ENCODE data around the gene CIAO2B.

The CIAO2B gene

GRCh38 chr16:66916518-66916917, 17.7 kb downstream of the CIAO2B start:
- H3K9me3 ChIP-seq (ENCODE audit: low read length) = no peaks in the 10 kb centered on the region
- H3K27ac ChIP-seq (ENCODE audit: low read depth, low read length, poor library complexity, severe bottlenecking) = no peak overlapping the region
- H3K27me3 ChIP-seq (ENCODE audit: insufficient read depth, low read length) = peaks cover 7% of the 10 kb centered on the region; the same call in 1 of the 2 replicates
- TF ChIP-seq, protein P1, sequence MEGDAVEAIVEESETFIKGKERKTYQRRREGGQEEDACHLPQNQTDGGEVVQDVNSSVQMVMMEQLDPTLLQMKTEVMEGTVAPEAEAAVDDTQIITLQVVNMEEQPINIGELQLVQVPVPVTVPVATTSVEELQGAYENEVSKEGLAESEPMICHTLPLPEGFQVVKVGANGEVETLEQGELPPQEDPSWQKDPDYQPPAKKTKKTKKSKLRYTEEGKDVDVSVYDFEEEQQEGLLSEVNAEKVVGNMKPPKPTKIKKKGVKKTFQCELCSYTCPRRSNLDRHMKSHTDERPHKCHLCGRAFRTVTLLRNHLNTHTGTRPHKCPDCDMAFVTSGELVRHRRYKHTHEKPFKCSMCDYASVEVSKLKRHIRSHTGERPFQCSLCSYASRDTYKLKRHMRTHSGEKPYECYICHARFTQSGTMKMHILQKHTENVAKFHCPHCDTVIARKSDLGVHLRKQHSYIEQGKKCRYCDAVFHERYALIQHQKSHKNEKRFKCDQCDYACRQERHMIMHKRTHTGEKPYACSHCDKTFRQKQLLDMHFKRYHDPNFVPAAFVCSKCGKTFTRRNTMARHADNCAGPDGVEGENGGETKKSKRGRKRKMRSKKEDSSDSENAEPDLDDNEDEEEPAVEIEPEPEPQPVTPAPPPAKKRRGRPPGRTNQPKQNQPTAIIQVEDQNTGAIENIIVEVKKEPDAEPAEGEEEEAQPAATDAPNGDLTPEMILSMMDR (IDR thresholded peaks at IDR 0.05; ENCODE audit: low read length) = no peak
- no peak for TF ChIP-seq EZH2 (IDR thresholded peaks at IDR 0.05; ENCODE audit: borderline replicate concordance, low read length)
- H3K36me3 ChIP-seq (ENCODE audit: insufficient read depth, low read length) = no peaks in the 10 kb centered on the region
- H3F3A ChIP-seq (ENCODE audit: insufficient read depth, low read length) = no peaks in the 10 kb centered on the region
- H3K4me3 ChIP-seq (ENCODE audit: low read depth, low read length, poor library complexity, severe bottlenecking) = no peak overlapping the region
- no peak overlapping the region for H3K9ac ChIP-seq (ENCODE audit: low read length)
- no peak overlapping the region for H2AFZ ChIP-seq (ENCODE audit: low read length)
- no peaks in the 10 kb centered on the region for H3K4me1 ChIP-seq (ENCODE audit: insufficient read depth, low read length, severe bottlenecking)
- no peaks in the 10 kb centered on the region for H3K9me2 ChIP-seq (ENCODE audit: low read depth, low read length)
- H4K20me1 ChIP-seq (ENCODE audit: insufficient read depth, low read length) = no peaks in the 10 kb centered on the region
- no peak overlapping the region for H3K4me2 ChIP-seq (ENCODE audit: low read length)
- H3K79me2 ChIP-seq (ENCODE audit: insufficient read depth, low read length) = no peaks in the 10 kb centered on the region

GRCh38 chr16:66915041-66915440, 19.2 kb downstream of the CIAO2B start:
- H3K27me3 ChIP-seq (ENCODE audit: insufficient read depth, low read length) = peaks cover 7% of the 10 kb centered on the region; the same call in 1 of the 2 replicates
- H4K20me1 ChIP-seq (ENCODE audit: insufficient read depth, low read length) = no peaks in the 10 kb centered on the region
- H3K9ac ChIP-seq (ENCODE audit: low read length) = no peak overlapping the region
- H3K4me2 ChIP-seq (ENCODE audit: low read length) = no peak overlapping the region
- no peaks in the 10 kb centered on the region for H3K36me3 ChIP-seq (ENCODE audit: insufficient read depth, low read length)
- TF ChIP-seq, protein P1 (IDR thresholded peaks at IDR 0.05; ENCODE audit: low read length) = no peak
- no peak for TF ChIP-seq EZH2 (IDR thresholded peaks at IDR 0.05; ENCODE audit: borderline replicate concordance, low read length)
- no peaks in the 10 kb centered on the region for H3F3A ChIP-seq (ENCODE audit: insufficient read depth, low read length)
- H2AFZ ChIP-seq (ENCODE audit: low read length) = no peak overlapping the region
- no peaks in the 10 kb centered on the region for H3K9me2 ChIP-seq (ENCODE audit: low read depth, low read length)
- no peak overlapping the region for H3K4me3 ChIP-seq (ENCODE audit: low read depth, low read length, poor library complexity, severe bottlenecking)
- H3K79me2 ChIP-seq (ENCODE audit: insufficient read depth, low read length) = no peaks in the 10 kb centered on the region
- no peaks in the 10 kb centered on the region for H3K9me3 ChIP-seq (ENCODE audit: low read length)
- H3K27ac ChIP-seq (ENCODE audit: low read depth, low read length, poor library complexity, severe bottlenecking) = no peak overlapping the region
- no peaks in the 10 kb centered on the region for H3K4me1 ChIP-seq (ENCODE audit: insufficient read depth, low read length, severe bottlenecking)

- no peak overlapping the region for H3K27ac ChIP-seq (ENCODE audit: low read depth, low read length, poor library complexity, severe bottlenecking)
- peaks cover 7% of the 10 kb centered on the region; the same call in 1 of the 2 replicates for H3K27me3 ChIP-seq (ENCODE audit: insufficient read depth, low read length)
- H3K4me1 ChIP-seq (ENCODE audit: insufficient read depth, low read length, severe bottlenecking) = no peaks in the 10 kb centered on the region
- H3K9me3 ChIP-seq (ENCODE audit: low read length) = no peaks in the 10 kb centered on the region
- no peaks in the 10 kb centered on the region for H3K36me3 ChIP-seq (ENCODE audit: insufficient read depth, low read length)
- no peaks in the 10 kb centered on the region for H4K20me1 ChIP-seq (ENCODE audit: insufficient read depth, low read length)
- no peak overlapping the region for H3K4me2 ChIP-seq (ENCODE audit: low read length)
- TF ChIP-seq EZH2 (IDR thresholded peaks at IDR 0.05; ENCODE audit: borderline replicate concordance, low read length) = no peak
- TF ChIP-seq, protein P1 (IDR thresholded peaks at IDR 0.05; ENCODE audit: low read length) = no peak
- H3K9ac ChIP-seq (ENCODE audit: low read length) = no peak overlapping the region
- H2AFZ ChIP-seq (ENCODE audit: low read length) = no peak overlapping the region
- H3K4me3 ChIP-seq (ENCODE audit: low read depth, low read length, poor library complexity, severe bottlenecking) = no peak overlapping the region
- no peaks in the 10 kb centered on the region for H3F3A ChIP-seq (ENCODE audit: insufficient read depth, low read length)
- no peaks in the 10 kb centered on the region for H3K79me2 ChIP-seq (ENCODE audit: insufficient read depth, low read length)
- H3K9me2 ChIP-seq (ENCODE audit: low read depth, low read length) = no peaks in the 10 kb centered on the region
These were observed 19.7 kb downstream of the CIAO2B start for GRCh38 chr16:66914541-66914940.

Measured in OCI-LY1 (cell line).